HEK293T (cell line): ENCODE measurements around the gene ENTREP1.

ENCODE experiments used
- CTCF ChIA-PET: fragments of 350-600 bp; formaldehyde crosslinking; extraction: SDS; loops from one replicate; lab custom pipeline; 2021; ENCODE audit warnings: antibody characterized with exemption, inconsistent platforms; lab: Yijun Ruan, JAX
- POLR2A ChIA-PET: fragments of 350-600 bp; formaldehyde crosslinking; extraction: SDS; loops from one replicate; lab custom pipeline; 2020; ENCODE audit warnings: antibody characterized with exemption, inconsistent platforms; lab: Yijun Ruan, JAX
- DNase-seq: peaks from one replicate; pipeline ENCODE4 v3.0.0; 2012; ENCODE audit warnings: mixed read lengths; ENCODE audit errors: extremely low spot score
- ARNT ChIP-seq: fragments of 450-650 bp; IDR thresholded peaks from 2 replicates; pipeline ENCODE4 v1.6.1; 2017; ENCODE audit warnings: mild to moderate bottlenecking
- BHLHE40 ChIP-seq: fragments of 450-650 bp; IDR thresholded peaks from 2 replicates; pipeline ENCODE4 v1.6.1; 2016; ENCODE audit warnings: mild to moderate bottlenecking, moderate library complexity, borderline replicate concordance
- CTBP1 ChIP-seq: fragments of 450-650 bp; IDR thresholded peaks from 2 replicates; pipeline ENCODE4 v1.6.1; 2016; ENCODE audit warnings: borderline replicate concordance
- ELF4 ChIP-seq: fragments of 450-650 bp; IDR thresholded peaks from 2 replicates; pipeline ENCODE4 v1.6.1; 2017; ENCODE audit warnings: antibody characterized with exemption
- FOXA1 ChIP-seq: fragments of 450-650 bp; IDR thresholded peaks from 2 replicates; pipeline ENCODE4 v1.6.1; 2016; ENCODE audit warnings: mild to moderate bottlenecking
- FOXK2 ChIP-seq: fragments of 450-650 bp; IDR thresholded peaks from 2 replicates; pipeline ENCODE4 v1.6.1; 2016; ENCODE audit warnings: mild to moderate bottlenecking
- FOXM1 ChIP-seq: fragments of 450-650 bp; IDR thresholded peaks from 2 replicates; pipeline ENCODE4 v1.6.1; 2017; ENCODE audit warnings: mild to moderate bottlenecking, borderline replicate concordance
- HDGF ChIP-seq: fragments of 450-650 bp; IDR thresholded peaks from 2 replicates; pipeline ENCODE4 v1.6.1; 2017; ENCODE audit warnings: antibody characterized with exemption, borderline replicate concordance
- L3MBTL2 ChIP-seq: fragments of 450-650 bp; conservative IDR thresholded peaks from 2 replicates; pipeline ENCODE4 v1.6.1; 2016; ENCODE audit warnings: mild to moderate bottlenecking
- LEF1 ChIP-seq: fragments of 450-650 bp; IDR thresholded peaks from 2 replicates; pipeline ENCODE4 v1.6.1; 2017; ENCODE audit warnings: mild to moderate bottlenecking, borderline replicate concordance
- NFRKB ChIP-seq: fragments of 450-650 bp; IDR thresholded peaks from 2 replicates; pipeline ENCODE4 v1.6.1; 2016; ENCODE audit warnings: mild to moderate bottlenecking, moderate library complexity
- SP1 ChIP-seq: fragments of 450-650 bp; IDR thresholded peaks from 2 replicates; pipeline ENCODE4 v1.6.1; 2017
- SUZ12 ChIP-seq: fragments of 450-650 bp; IDR thresholded peaks from 2 replicates; pipeline ENCODE4 v1.6.1; 2016; ENCODE audit warnings: mild to moderate bottlenecking
- TARDBP ChIP-seq: fragments of 450-650 bp; IDR thresholded peaks from 2 replicates; pipeline ENCODE4 v1.6.1; 2016
- ZNF384 ChIP-seq: fragments of 450-650 bp; IDR thresholded peaks from 2 replicates; pipeline ENCODE4 v1.6.1; 2016
- TF ChIP-seq, protein P1 (sequence below): fragments of 450-650 bp; IDR thresholded peaks from 2 replicates; pipeline ENCODE4 v1.6.1; 2016

Gene ENTREP1

DNA sequence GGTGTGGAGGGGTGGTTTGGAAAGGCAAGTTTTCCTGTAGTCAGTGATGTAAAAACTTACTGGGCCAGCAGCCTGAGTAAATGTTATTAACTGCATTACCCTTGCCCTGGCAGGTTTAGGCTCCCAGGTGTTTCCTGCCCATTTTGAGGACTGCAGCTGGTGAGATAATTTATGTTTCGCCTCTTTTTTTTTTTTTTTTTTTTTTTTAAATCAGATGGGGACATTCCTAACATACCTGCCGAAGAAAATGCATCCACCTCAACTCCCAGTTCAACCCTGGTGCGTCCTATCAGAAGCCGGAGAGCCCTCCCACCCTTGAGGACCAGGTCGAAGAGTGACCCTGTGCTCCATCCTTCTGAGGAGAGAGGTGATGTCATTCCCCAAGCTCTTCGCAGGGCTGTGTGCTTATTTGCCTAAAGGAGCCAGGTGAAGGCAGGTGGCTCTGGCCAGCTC is 60.6 kb downstream of the ENTREP1 start:
- ChIA-PET POLR2A (no interaction called here), CTCF (interaction anchor here (0.6 kb wide), 1 partner anchor 470 kb away, joined by 3 read pairs; no protein-coding TSS in a partner anchor)
- DNase-seq = no peak
- TF ChIP-seq FOXA1 (no peak), LEF1 (no peak), FOXM1 (no peak), CTBP1 (no peak), SP1 (no peak), L3MBTL2 (no peak), NFRKB (no peak), ARNT (no peak)

DNA sequence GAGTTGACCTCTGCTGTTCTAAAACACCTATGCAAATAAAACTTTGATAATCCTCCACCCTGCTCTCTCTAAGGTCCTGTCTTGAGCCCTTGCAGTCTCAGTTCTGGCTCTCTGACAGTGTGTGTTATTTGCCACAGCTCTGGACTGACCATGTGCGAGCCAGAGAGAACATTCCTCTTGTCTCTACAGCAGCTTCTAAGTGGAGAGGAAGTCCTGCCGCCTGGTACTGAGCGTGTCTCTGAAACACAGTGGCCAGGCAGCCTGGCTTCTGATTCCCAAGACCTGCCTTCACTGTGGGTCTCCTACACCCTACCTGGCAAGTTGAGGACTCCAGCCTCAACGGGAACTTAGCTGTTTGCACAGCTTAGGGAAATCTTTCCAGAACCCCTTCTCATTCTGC is 61.6 kb downstream of the ENTREP1 start:
- POLR2A ChIA-PET = no interaction called here
- DNase-seq = no peak
- TF ChIP-seq NFRKB (no peak), FOXA1 (no peak)
- CTCF ChIA-PET = no interaction called here

DNA sequence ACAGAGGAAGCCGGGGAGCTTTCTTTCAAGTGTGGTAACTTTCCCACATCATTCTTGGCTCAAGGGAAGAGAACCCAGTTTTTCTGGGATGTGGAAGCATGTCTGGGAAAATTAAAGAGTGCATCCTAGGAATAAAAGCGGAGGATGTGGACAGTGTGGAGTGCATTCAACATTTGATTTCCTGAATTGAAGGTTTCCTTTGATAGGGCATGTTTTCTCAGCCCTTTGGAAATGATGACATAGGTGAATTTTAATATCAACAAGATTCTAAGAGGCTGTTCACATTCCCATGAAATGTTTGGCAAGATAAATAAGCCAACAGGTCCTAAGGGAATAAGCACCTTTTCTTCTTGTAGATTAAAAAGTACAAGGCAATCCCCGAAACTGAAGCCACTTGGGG is 63.6 kb downstream of the ENTREP1 start:
- ChIA-PET POLR2A (no interaction called here), CTCF (no interaction called here)
- no peak for DNase-seq
- no peak for TF ChIP-seq FOXK2
- TF ChIP-seq SP1 = no peak
- TF ChIP-seq FOXM1 = no peak
- TF ChIP-seq, protein P1, sequence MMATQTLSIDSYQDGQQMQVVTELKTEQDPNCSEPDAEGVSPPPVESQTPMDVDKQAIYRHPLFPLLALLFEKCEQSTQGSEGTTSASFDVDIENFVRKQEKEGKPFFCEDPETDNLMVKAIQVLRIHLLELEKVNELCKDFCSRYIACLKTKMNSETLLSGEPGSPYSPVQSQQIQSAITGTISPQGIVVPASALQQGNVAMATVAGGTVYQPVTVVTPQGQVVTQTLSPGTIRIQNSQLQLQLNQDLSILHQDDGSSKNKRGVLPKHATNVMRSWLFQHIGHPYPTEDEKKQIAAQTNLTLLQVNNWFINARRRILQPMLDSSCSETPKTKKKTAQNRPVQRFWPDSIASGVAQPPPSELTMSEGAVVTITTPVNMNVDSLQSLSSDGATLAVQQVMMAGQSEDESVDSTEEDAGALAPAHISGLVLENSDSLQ = no peak
- TF ChIP-seq ZNF384 = no peak
- no peak for TF ChIP-seq SUZ12
- TF ChIP-seq HDGF = no peak
- TF ChIP-seq CTBP1 = no peak

DNA sequence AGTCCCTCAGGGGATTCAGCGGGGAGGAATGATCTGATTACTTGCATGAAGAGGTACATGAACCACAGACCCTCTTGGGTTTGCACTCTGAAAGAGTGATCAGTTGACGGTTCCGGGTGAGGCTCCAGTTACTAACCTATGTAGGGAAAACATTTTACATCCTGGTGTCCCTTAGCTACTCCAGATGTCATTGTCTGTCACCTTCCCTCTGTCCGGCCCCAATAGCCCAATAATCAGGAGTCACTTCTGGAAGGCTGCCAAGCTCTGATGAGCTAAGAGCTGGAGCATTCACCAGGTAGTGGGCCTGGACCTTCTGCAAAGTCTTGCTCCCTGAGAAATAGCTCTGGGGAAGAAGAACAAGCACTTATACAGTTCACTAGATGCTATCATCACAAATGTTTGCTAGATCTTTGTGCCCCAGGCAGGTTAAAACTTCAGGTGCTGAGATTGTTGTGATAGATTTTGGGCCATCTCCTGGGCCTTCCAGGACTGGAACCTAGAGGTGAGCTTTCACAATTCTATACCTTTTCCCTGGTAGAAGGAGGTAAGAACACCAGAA is 64.5 kb downstream of the ENTREP1 start:
- TF ChIP-seq BHLHE40 (no peak), CTBP1 (no peak), FOXM1 (no peak), LEF1 (no peak), SUZ12 (no peak), TARDBP (no peak), FOXA1 (no peak), ELF4 (no peak), HDGF (no peak), FOXK2 (no peak), SP1 (no peak), NFRKB (no peak), ZNF384 (no peak), ARNT (no peak), L3MBTL2 (no peak)
- TF ChIP-seq, protein P1 = no peak
- no peak for DNase-seq
- ChIA-PET POLR2A (no interaction called here), CTCF (no interaction called here)

DNA sequence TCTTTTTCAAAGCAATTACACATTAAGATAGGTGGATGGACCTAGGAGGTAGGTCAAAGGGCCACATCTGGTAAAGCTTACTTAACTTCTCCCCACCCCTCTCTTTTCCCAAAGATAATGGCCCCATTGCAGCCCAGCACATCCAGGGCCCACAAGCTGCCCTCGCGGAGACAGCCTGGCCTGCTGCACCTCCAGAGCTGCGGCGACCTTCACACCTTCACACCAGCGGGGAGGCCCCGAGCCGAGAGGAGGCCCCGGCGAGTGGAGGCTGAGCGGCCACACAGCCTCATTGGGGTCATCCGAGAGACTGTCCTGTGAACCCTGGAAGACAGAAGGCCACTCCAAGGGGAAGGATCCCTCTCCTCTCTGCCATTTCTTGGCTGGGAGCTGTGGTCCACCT is 66.5 kb downstream of the ENTREP1 start:
- ChIA-PET POLR2A (no interaction called here), CTCF (no interaction called here)
- TF ChIP-seq SP1 (no peak), FOXK2 (no peak), ZNF384 (no peak), FOXM1 (no peak), FOXA1 (no peak), CTBP1 (no peak), NFRKB (no peak), SUZ12 (no peak), ELF4 (no peak), TARDBP (no peak), BHLHE40 (no peak), LEF1 (no peak), L3MBTL2 (no peak), HDGF (no peak), ARNT (no peak)
- TF ChIP-seq, protein P1 = no peak
- DNase-seq = no peak

DNA sequence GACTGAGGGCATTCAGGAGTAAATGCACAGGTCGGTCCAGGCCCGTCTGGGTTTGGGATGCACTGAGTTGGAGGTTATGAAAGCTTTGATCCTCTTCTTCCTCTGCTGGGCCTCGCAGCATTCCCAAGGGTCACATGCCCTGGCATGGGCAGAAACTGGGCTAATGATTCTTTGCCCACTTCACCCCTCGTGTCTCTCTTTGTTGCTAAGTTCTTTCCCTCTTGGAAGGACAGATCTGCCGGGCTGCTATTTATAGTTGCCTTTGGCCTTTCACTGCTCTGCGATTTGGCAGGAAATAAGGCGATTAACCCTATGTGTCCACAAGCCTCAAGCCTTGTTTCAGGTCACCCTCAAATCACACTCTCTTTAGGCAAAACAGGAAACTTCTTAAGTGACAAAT is 66.9 kb downstream of the ENTREP1 start:
- DNase-seq = no peak
- POLR2A ChIA-PET = no interaction called here
- CTCF ChIA-PET = no interaction called here
- TF ChIP-seq CTBP1 (no peak), ELF4 (no peak), TARDBP (no peak), BHLHE40 (no peak), LEF1 (no peak), FOXM1 (no peak), ARNT (no peak)
- TF ChIP-seq, protein P1 = no peak
